C4-2B (cell line): Measurements from ENCODE around the gene GALNTL6.

ENCODE experiments used
- CTCF ChIP-seq: fragments of 450-650 bp; conservative IDR thresholded peaks from 2 replicates; pipeline ENCODE4 v1.5.1; 2017; ENCODE audit warnings: mild to moderate bottlenecking
- ZFX ChIP-seq: fragments of 450-650 bp; IDR thresholded peaks from 2 replicates; pipeline ENCODE4 v1.6.1; 2017

DNA sequence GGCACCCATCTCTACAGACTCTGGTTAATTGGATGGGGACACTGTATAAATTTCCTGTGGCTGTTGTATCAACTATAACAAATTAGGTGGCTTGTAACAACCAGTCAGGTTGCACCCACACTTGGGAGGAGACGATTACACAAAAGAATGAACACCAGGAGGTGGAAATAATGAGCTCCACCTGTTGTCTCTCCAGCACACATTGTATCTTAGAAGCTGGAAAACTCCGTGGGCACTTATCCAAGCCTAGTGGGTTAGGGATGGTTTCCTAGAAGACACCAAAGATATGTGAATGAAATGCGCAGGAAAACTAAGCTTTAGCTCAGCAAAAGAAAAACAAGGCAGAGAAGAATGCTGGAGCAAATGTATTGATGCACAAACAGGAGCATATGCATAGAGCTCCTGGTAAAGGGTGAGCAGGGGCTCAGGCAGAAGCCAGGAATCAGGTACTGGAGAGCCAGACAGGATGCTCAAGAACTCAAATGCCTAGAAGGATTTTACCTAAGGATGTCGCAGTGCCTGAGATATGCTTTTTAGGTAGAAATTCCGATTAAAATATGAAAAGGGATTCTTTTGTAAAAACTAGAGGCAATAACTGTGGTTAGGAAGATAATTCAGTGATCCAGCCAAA, 111.7 kb downstream of the GALNTL6 start:
- no peak for TF ChIP-seq CTCF
- no peak for TF ChIP-seq ZFX
